Activated CD8-positive, alpha-beta memory T cell treated with anti-CD3 and anti-CD28 coated beads, Interleukin-2, amount 10 ng/mL, durations not matched to agents 7 days and 5 days (primary cell): Measurements from ENCODE around the gene KCNE4. TPM values are rescaled to one million over a fixed set of nuclear protein-coding genes. Genes with fewer than 3 reads are reported as not detected.

Experiments
- ATAC-seq: fragments of 150-1000 bp; cut with Tn5 transposase; one replicate; pipeline ENCODE4 v1.10.0; 2021; ENCODE audit warnings: moderate library complexity
- CTCF ChIA-PET: fragments of 350-600 bp; sonication (Branson Sonifier 250); formaldehyde crosslinking; loops from one replicate; lab custom pipeline; 2021; ENCODE audit warnings: antibody characterized with exemption; lab: Charles Lee
- DNase-seq: peaks from one replicate; pipeline ENCODE4 v3.0.0-alpha.2; 2020
- H3K27ac Mint-ChIP-seq: one replicate; pipeline ENCODE4 v1.8.0; 2021; ENCODE audit warnings: mild to moderate bottlenecking, mixed read lengths
- H3K27me3 Mint-ChIP-seq: one replicate; pipeline ENCODE4 v1.8.0; 2021; ENCODE audit warnings: mixed read lengths
- H3K36me3 Mint-ChIP-seq: one replicate; pipeline ENCODE4 v1.8.0; 2021; ENCODE audit warnings: mild to moderate bottlenecking, mixed read lengths
- H3K4me1 Mint-ChIP-seq: one replicate; pipeline ENCODE4 v1.8.0; 2021; ENCODE audit warnings: mixed read lengths
- H3K4me3 Mint-ChIP-seq: one replicate; pipeline ENCODE4 v1.8.0; 2021; ENCODE audit warnings: mild to moderate bottlenecking, moderate library complexity, mixed read lengths
- H3K9me3 Mint-ChIP-seq: one replicate; pipeline ENCODE4 v1.8.0; 2022; ENCODE audit warnings: low read depth, mixed read lengths
- total RNA-seq, 2 experiments: library from RNA; stranded (reverse); gene quantifications; one replicate each; pipeline ENCODE4 v1.2.3, GENCODE V29; 2021

KCNE4 gene
- total RNA-seq, 2 experiments from 2014 or later: not detected

DNA sequence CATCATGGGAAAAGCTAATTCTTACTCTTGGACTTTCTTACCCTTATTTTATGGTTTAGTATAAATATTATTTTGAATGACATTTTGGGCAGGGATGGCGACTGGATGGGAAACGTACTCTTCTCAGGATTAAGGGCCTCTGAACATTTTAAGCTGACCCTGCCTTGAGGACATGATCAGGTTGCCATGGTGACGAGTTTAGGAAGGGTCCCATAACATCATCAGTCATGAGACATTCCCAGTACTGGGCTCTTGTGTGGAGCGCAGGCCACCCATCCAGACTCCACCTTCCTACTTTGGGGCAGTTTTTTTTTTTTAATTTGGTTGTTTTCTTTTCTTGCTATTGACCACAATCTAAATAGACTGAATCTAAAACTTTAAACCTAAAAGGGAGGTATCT lies 40.7 kb downstream of the KCNE4 start:
- no peaks in the 10 kb centered on the region for H3K9me3 Mint-ChIP-seq
- ATAC-seq: no peak
- H3K4me3 Mint-ChIP-seq: no peak overlapping the region
- CTCF ChIA-PET: no interaction called here
- H3K4me1 Mint-ChIP-seq: no peaks in the 10 kb centered on the region
- no peak overlapping the region for H3K27ac Mint-ChIP-seq
- no peak for DNase-seq
- no peaks in the 10 kb centered on the region for H3K36me3 Mint-ChIP-seq
- no peaks in the 10 kb centered on the region for H3K27me3 Mint-ChIP-seq

GRCh38 chr2:223093436-223094241 lies 41.6 kb downstream of the KCNE4 start:
- H3K36me3 Mint-ChIP-seq: no peaks in the 10 kb centered on the region
- CTCF ChIA-PET: no interaction called here
- H3K4me3 Mint-ChIP-seq: no peak overlapping the region
- H3K27ac Mint-ChIP-seq: no peak overlapping the region
- H3K4me1 Mint-ChIP-seq: no peaks in the 10 kb centered on the region
- no peak for DNase-seq
- no peaks in the 10 kb centered on the region for H3K9me3 Mint-ChIP-seq
- no peaks in the 10 kb centered on the region for H3K27me3 Mint-ChIP-seq
- no peak for ATAC-seq

DNA sequence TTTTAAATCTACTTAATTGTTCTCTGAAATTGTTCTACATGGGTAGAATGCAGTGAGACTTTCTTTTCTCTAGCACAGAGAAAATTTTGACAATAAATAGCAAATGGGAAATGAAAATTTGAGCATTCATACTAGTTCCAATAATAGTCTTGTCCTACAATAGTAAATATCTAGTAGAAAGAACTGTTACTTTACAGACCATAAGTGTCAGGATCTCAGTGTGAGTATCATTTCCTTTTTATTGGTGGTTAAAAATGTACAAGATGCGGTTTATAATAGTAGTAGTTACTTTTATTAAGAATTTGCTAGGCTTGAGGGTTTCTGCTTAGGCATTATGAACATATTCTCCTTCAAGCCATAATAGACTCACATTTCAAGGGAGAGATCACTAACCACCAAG lies 43.2 kb downstream of the KCNE4 start:
- no peaks in the 10 kb centered on the region for H3K36me3 Mint-ChIP-seq
- no peaks in the 10 kb centered on the region for H3K4me1 Mint-ChIP-seq
- no peak overlapping the region for H3K27ac Mint-ChIP-seq
- DNase-seq (no peak), ATAC-seq (no peak)
- CTCF ChIA-PET: no interaction called here
- no peaks in the 10 kb centered on the region for H3K27me3 Mint-ChIP-seq
- no peak overlapping the region for H3K4me3 Mint-ChIP-seq
- no peaks in the 10 kb centered on the region for H3K9me3 Mint-ChIP-seq

- DNase-seq (no peak), ATAC-seq (no peak)
- no peak overlapping the region for H3K27ac Mint-ChIP-seq
- no peaks in the 10 kb centered on the region for H3K27me3 Mint-ChIP-seq
- no peaks in the 10 kb centered on the region for H3K4me1 Mint-ChIP-seq
- CTCF ChIA-PET: no interaction called here
- H3K4me3 Mint-ChIP-seq: no peak overlapping the region
- no peaks in the 10 kb centered on the region for H3K9me3 Mint-ChIP-seq
- H3K36me3 Mint-ChIP-seq: no peaks in the 10 kb centered on the region
These were observed 44.4 kb downstream of the KCNE4 start for GRCh38 chr2:223096235-223096970.

DNA sequence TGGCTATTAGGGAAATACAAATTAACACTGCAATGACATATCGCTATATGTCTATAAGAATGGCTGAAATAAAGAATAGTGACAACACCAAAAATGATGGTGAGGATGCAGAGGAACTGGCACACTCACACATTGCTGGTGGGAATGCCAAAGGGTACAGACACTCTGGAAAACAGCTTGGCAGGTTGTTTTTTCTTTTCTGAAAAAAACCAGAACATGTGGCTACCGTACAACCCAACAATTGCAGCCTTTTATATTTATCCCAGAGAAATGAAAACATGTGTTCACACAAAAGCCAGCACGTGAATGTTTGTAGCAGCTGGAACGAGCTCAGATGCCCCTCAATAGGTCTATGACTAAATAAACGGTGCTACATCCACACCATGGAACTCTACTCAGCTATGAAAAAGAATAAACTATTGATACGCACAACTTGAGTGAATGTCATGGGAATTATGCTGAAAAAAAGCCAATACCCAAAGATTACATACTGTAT lies 45.9 kb downstream of the KCNE4 start:
- CTCF ChIA-PET: no interaction called here

DNA sequence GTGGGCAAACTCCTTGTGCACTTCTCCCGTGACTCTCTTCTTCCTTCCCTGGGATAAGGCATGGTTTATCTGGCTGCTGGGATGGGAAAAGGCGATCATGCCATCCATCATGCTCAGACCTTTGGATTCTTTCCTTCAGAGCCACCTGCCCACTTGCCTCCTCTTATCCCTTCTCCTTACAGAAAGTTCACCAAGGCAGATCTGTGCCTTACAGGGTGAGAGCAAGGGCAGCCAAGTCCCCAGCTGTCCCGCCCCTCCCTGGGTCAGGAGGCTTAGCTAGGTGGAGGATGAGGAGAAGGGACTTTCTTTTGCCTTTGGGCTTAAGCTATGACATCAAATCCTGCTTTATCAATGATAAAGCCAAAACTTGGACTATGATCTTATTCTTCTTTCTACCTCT lies 47.6 kb downstream of the KCNE4 start:
- H3K36me3 Mint-ChIP-seq: no peaks in the 10 kb centered on the region
- no peaks in the 10 kb centered on the region for H3K4me1 Mint-ChIP-seq
- DNase-seq: no peak
- H3K27ac Mint-ChIP-seq: no peak overlapping the region
- no peak overlapping the region for H3K4me3 Mint-ChIP-seq
- no peaks in the 10 kb centered on the region for H3K9me3 Mint-ChIP-seq
- no peaks in the 10 kb centered on the region for H3K27me3 Mint-ChIP-seq
- CTCF ChIA-PET: no interaction called here
- no peak for ATAC-seq

More for the DNA sequence above, 45.9 kb downstream of the KCNE4 start:
- Mint-ChIP-seq H3K9me3 (no peaks in the 10 kb centered on the region), H3K4me3 (no peak overlapping the region), H3K27me3 (no peaks in the 10 kb centered on the region), H3K4me1 (no peaks in the 10 kb centered on the region), H3K36me3 (no peaks in the 10 kb centered on the region), H3K27ac (no peak overlapping the region)
- ATAC-seq (no peak), DNase-seq (no peak)

GRCh38 chr2:223100061-223100511 lies 48.1 kb downstream of the KCNE4 start:
- no peaks in the 10 kb centered on the region for H3K36me3 Mint-ChIP-seq
- CTCF ChIA-PET: no interaction called here
- no peaks in the 10 kb centered on the region for H3K4me1 Mint-ChIP-seq
- ATAC-seq: no peak
- no peak for DNase-seq
- H3K27me3 Mint-ChIP-seq: no peaks in the 10 kb centered on the region
- no peak overlapping the region for H3K27ac Mint-ChIP-seq
- H3K4me3 Mint-ChIP-seq: no peak overlapping the region
- no peaks in the 10 kb centered on the region for H3K9me3 Mint-ChIP-seq

GRCh38 chr2:223101340-223102039 lies 49.5 kb downstream of the KCNE4 start:
- CTCF ChIA-PET: no interaction called here
- no peak for ATAC-seq
- no peak overlapping the region for H3K4me3 Mint-ChIP-seq
- no peak overlapping the region for H3K27ac Mint-ChIP-seq
- H3K36me3 Mint-ChIP-seq: no peaks in the 10 kb centered on the region
- no peaks in the 10 kb centered on the region for H3K9me3 Mint-ChIP-seq
- H3K4me1 Mint-ChIP-seq: no peaks in the 10 kb centered on the region
- DNase-seq: no peak
- H3K27me3 Mint-ChIP-seq: no peaks in the 10 kb centered on the region

DNA sequence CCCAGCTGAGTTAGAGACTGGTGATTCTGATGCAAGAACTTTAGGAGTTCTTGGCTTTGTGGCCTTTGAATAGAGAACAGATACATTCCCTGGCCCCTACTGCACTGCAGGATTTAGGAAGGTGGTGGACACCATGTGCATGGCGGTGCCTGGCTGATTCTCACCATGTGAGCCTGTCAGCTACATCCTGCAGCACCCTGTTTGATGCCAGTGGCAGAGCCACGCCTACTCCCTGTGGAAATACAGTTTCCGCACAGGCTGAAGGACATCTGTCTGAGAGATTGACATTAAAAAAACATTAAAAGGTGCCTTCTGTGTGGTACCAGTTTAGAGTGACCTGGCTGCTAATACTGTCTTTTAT lies 50.0 kb downstream of the KCNE4 start:
- no peak overlapping the region for H3K27ac Mint-ChIP-seq
- no peak overlapping the region for H3K4me3 Mint-ChIP-seq
- CTCF ChIA-PET: no interaction called here
- ATAC-seq: no peak
- no peaks in the 10 kb centered on the region for H3K9me3 Mint-ChIP-seq
- no peak for DNase-seq
- no peaks in the 10 kb centered on the region for H3K27me3 Mint-ChIP-seq
- no peaks in the 10 kb centered on the region for H3K4me1 Mint-ChIP-seq
- H3K36me3 Mint-ChIP-seq: no peaks in the 10 kb centered on the region

DNA sequence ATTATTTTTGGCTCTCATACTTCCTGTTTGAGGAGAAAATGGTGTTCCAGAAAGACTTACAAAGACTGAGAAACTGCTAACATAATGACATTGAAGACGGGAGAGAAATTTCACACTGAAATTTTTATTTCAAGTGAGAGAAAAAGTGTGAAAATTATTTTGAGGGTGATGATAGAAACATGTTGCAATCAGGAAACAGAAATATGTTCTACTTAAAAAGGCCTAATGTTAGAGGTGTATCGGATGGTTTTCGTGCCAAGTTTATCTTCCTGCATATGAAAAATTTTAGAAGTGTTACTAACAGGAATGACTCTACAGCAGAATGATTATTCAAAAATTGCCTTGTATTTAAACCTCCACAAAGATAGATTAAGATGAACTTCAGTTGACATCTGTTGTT lies 50.5 kb downstream of the KCNE4 start:
- no peaks in the 10 kb centered on the region for H3K36me3 Mint-ChIP-seq
- no peaks in the 10 kb centered on the region for H3K4me1 Mint-ChIP-seq
- CTCF ChIA-PET: no interaction called here
- no peak overlapping the region for H3K4me3 Mint-ChIP-seq
- no peak overlapping the region for H3K27ac Mint-ChIP-seq
- DNase-seq: no peak
- no peak for ATAC-seq
- H3K9me3 Mint-ChIP-seq: no peaks in the 10 kb centered on the region
- H3K27me3 Mint-ChIP-seq: no peaks in the 10 kb centered on the region

GRCh38 chr2:223104336-223105132 lies 52.5 kb downstream of the KCNE4 start:
- no peaks in the 10 kb centered on the region for H3K9me3 Mint-ChIP-seq
- no peak overlapping the region for H3K27ac Mint-ChIP-seq
- no peak overlapping the region for H3K4me3 Mint-ChIP-seq
- H3K27me3 Mint-ChIP-seq: no peaks in the 10 kb centered on the region
- CTCF ChIA-PET: no interaction called here
- ATAC-seq (no peak), DNase-seq (no peak)
- H3K36me3 Mint-ChIP-seq: no peaks in the 10 kb centered on the region
- no peaks in the 10 kb centered on the region for H3K4me1 Mint-ChIP-seq
